Measurements from ENCODE around the gene TBC1D32.

GRCh38 chr6:121183742-121184141 is 150.5 kb downstream of the TBC1D32 start:
- no peak for TF ChIP-seq POLR2A (IDR thresholded peaks at IDR 0.05)
- TF ChIP-seq CTCF (IDR thresholded peaks at IDR 0.05): no peak
- TF ChIP-seq EP300 (IDR thresholded peaks at IDR 0.05; ENCODE audit: low read depth): no peak
